Lower lobe of right lung (tissue), 2 donors: Measurements from ENCODE around the gene CENPO. TPM values are rescaled to one million over a fixed set of nuclear protein-coding genes. Genes with fewer than 3 reads are reported as not detected.

Experiments
- ATAC-seq, 2 donors: fragments of 200-7000 bp; cut with Tn5 transposase; one replicate each; pipeline ENCODE4 v1.9.1; 2020 to 2022; ENCODE audit warnings: mild to moderate bottlenecking in 2 of 2, moderate library complexity in 2 of 2
- DNase-seq: peaks from one replicate; pipeline ENCODE4 v3.0.0-alpha.2; 2020
- H3K27ac ChIP-seq: fragments of 200-600 bp; one replicate; pipeline ENCODE4 v1.8.0; 2022
- H3K27me3 ChIP-seq: fragments of 200-600 bp; one replicate; pipeline ENCODE4 v1.8.0; 2022; ENCODE audit warnings: low read depth
- H3K36me3 ChIP-seq: fragments of 200-600 bp; one replicate; pipeline ENCODE4 v1.8.0; 2022; ENCODE audit warnings: mild to moderate bottlenecking
- H3K4me1 ChIP-seq: fragments of 200-600 bp; one replicate; pipeline ENCODE4 v1.8.0; 2022
- H3K4me3 ChIP-seq: fragments of 200-600 bp; one replicate; pipeline ENCODE4 v1.8.0; 2022; ENCODE audit warnings: mild to moderate bottlenecking
- H3K9me3 ChIP-seq: fragments of 200-600 bp; one replicate; pipeline ENCODE4 v1.8.0; 2022
- intact Hi-C: fragments of 100-400 bp; cut with DNase I; formaldehyde crosslinking; loops from one replicate; pipeline ENCODE4 v1.11.0; 2022
- total RNA-seq: library from RNA; stranded (reverse); fragmentation: NEBNext Ultra II Directional; extraction: Animal tissue kit (Norgen Biotek cat#: 25700); gene quantifications from one replicate; pipeline ENCODE4 v1.2.1, GENCODE V29; 2021
- TF ChIP-seq, protein P1 (sequence below): fragments of 200-600 bp; IDR thresholded peaks from one replicate; pipeline ENCODE4 v1.8.0; 2022; ENCODE audit warnings: antibody characterized with exemption, mild to moderate bottlenecking
- donor health status: DM: no; HTN: yes; CAD: no; lungs with severe emphysema.

CENPO gene
- total RNA-seq, 1 donor from 2014 or later, result 5.3 TPM

- ATAC-seq, result no peak
- Histone ChIP-seq H3K27ac (no peak overlapping the region), H3K36me3 (peaks cover 44% of the 10 kb centered on the region), H3K9me3 (no peaks in the 10 kb centered on the region), H3K4me1 (no peaks in the 10 kb centered on the region), H3K27me3 (no peaks in the 10 kb centered on the region), H3K4me3 (no peak overlapping the region)
- intact Hi-C loops, result no loop called here
- no peak for DNase-seq
- TF ChIP-seq, protein P1, sequence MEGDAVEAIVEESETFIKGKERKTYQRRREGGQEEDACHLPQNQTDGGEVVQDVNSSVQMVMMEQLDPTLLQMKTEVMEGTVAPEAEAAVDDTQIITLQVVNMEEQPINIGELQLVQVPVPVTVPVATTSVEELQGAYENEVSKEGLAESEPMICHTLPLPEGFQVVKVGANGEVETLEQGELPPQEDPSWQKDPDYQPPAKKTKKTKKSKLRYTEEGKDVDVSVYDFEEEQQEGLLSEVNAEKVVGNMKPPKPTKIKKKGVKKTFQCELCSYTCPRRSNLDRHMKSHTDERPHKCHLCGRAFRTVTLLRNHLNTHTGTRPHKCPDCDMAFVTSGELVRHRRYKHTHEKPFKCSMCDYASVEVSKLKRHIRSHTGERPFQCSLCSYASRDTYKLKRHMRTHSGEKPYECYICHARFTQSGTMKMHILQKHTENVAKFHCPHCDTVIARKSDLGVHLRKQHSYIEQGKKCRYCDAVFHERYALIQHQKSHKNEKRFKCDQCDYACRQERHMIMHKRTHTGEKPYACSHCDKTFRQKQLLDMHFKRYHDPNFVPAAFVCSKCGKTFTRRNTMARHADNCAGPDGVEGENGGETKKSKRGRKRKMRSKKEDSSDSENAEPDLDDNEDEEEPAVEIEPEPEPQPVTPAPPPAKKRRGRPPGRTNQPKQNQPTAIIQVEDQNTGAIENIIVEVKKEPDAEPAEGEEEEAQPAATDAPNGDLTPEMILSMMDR, result no peak
These were observed 26.4 kb downstream of the CENPO start for GRCh38 chr2:24819442-24820174.

GRCh38 chr2:24820175-24820513 lies 26.9 kb downstream of the CENPO start:
- intact Hi-C loops, result no loop called here
- Histone ChIP-seq H3K9me3 (no peaks in the 10 kb centered on the region), H3K4me3 (no peak overlapping the region), H3K36me3 (peaks cover 42% of the 10 kb centered on the region), H3K4me1 (no peaks in the 10 kb centered on the region), H3K27me3 (no peaks in the 10 kb centered on the region), H3K27ac (no peak overlapping the region)
- DNase-seq (no peak), ATAC-seq (no peak)
- TF ChIP-seq, protein P1, result no peak

DNA sequence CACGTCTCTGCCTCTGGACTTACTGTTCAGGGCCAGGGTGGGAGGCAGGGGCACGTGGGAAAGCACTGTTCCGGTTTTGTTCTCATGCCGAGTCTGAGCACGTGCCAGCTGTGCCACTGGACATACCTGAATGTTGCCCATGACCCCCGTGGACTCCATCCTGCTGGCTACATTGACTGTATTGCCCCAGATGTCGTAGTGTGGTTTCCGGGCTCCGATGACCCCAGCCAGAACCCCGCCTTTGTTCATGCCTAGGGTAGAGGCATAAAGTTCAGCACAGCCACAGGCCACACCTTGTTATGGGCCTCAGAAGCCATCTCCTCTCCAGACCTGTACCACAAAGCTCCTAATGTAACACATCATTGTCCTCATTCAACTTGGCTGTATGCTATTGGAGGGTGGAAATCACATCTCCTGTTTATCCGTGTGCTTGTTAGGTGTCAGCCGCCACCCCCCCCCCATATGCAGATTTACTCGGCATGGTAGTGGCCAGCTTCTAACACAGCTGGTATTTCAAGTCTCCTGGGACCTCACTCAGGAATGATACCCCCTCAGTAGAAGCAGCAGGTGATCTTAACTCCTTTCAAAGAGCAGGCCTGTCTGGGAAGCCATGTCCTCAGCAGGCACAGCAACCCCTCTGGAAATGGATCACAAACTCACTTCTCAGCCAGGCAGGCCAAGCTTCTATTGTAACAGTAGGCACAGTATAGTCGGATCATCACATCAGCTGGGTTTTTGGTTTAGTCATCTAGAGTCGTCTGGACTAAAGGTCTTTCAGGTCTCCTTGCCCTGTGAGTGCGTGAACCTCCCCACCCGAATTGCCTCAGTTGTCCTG lies 27.6 kb downstream of the CENPO start:
- no peak for ATAC-seq
- Histone ChIP-seq H3K36me3 (peaks cover 35% of the 10 kb centered on the region), H3K9me3 (no peaks in the 10 kb centered on the region), H3K27me3 (no peaks in the 10 kb centered on the region), H3K27ac (no peak overlapping the region), H3K4me3 (no peak overlapping the region), H3K4me1 (no peaks in the 10 kb centered on the region)
- no peak for DNase-seq
- TF ChIP-seq, protein P1, result no peak
- intact Hi-C loops, result no loop called here

DNA sequence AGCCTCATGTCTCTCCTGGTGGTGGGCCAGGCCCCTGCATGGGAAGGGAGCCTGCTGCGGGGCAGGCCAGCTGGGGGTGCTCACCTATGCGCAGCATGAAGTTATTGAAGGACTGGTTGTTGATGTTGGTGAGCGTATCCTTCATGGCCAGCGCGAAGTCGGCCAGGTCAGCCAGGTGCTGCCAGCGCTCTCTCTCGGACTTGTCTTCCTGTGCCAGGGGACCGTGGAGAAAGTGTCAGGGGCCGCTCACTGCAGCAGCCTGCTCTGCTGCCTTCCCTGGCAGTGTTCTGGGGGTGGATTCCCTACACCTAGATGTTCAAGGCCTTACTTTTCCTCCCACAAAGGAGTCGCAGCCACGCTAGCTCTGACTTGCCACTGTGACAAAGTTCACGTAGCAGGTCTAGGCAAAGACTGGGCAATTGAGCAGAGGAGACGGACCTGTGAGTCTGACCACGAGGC lies 28.2 kb downstream of the CENPO start:
- no peaks in the 10 kb centered on the region for H3K9me3 ChIP-seq
- ATAC-seq, result no peak
- no peak for DNase-seq

GRCh38 chr2:24822049-24822706 lies 29.0 kb downstream of the CENPO start:
- Histone ChIP-seq H3K36me3 (peaks cover 31% of the 10 kb centered on the region), H3K27me3 (no peaks in the 10 kb centered on the region), H3K4me1 (peaks cover 2% of the 10 kb centered on the region), H3K4me3 (no peak overlapping the region), H3K9me3 (no peaks in the 10 kb centered on the region), H3K27ac (no peak overlapping the region)
- DNase-seq, result no peak
- no peak for ATAC-seq
- intact Hi-C loops, result no loop called here
- TF ChIP-seq, protein P1, result no peak

More for the DNA sequence above, 28.2 kb downstream of the CENPO start:
- Histone ChIP-seq H3K27me3 (no peaks in the 10 kb centered on the region), H3K4me1 (no peaks in the 10 kb centered on the region), H3K36me3 (peaks cover 31% of the 10 kb centered on the region), H3K27ac (no peak overlapping the region), H3K4me3 (no peak overlapping the region)
- intact Hi-C loops, result no loop called here
- TF ChIP-seq, protein P1, result no peak
